ENCODE measurements around the gene PPIL4. TPM values are rescaled to one million over a fixed set of nuclear protein-coding genes. Genes with fewer than 3 reads are reported as not detected.
A peak's percentile ranks its signal among the peaks of the same experiment; 100 is the strongest.

PPIL4 gene
- total and polyA plus RNA-seq, 10 of the 15 experiments (the other 5 are each of a cell fraction or from before 2014, with no cell fraction given), result 8.0 to 28.4 (median 24.3) TPM

DNA sequence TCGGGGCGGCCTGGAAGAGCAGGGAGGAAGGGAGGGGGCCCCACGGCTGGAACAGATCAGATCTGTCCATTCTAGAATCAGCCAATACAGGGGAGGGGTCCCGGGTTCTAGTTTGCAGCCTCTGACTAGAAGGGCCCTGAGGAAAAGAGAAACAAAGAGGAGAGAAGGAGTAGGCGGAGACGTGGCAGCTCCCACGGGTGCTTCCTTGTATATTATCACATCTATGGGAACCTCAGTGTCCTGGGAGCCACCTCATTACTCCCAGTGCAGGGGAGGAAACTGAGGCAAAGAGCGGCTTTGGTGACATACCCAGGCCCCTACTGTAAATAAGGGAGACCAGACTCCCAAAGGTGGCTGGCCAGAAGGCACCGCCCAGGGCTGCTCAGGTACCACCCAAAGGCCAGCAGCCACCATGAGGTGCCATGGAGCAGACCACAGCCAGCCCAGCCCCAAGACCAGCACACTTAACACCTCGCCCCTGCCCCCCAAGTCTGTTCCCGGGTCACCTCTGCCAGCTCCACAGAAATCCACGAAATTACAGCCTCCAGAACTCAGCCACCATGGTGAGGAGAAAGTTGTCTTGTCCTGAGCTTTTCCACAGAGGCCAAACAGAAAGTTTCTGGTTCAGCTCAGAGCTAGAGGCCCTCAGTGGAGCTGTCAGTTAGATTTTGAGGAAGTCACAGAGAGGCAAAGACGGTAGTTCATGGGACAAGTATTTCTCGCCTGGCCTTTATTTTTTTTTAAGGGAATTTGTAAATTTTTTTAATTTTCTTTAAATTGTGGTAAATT is 63.1 kb downstream of the PPIL4 start (continued):
- TF ChIP-seq, protein P1, sequence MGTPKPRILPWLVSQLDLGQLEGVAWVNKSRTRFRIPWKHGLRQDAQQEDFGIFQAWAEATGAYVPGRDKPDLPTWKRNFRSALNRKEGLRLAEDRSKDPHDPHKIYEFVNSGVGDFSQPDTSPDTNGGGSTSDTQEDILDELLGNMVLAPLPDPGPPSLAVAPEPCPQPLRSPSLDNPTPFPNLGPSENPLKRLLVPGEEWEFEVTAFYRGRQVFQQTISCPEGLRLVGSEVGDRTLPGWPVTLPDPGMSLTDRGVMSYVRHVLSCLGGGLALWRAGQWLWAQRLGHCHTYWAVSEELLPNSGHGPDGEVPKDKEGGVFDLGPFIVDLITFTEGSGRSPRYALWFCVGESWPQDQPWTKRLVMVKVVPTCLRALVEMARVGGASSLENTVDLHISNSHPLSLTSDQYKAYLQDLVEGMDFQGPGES (IDR thresholded peaks at IDR 0.05), result no peak
- TF ChIP-seq ZZZ3 (IDR thresholded peaks at IDR 0.05; ENCODE audit: control insufficient read depth, insufficient read length, low read depth) (no peak), RAD51 (IDR thresholded peaks at IDR 0.05) (no peak), SUPT20H (IDR thresholded peaks at IDR 0.05; ENCODE audit: borderline replicate concordance, control insufficient read depth, low read depth, low read length) (no peak), ETV6 (conservative IDR thresholded peaks at IDR 0.05 in 1 of 2, IDR thresholded peaks at IDR 0.05 in 1 of 2; ENCODE audit: borderline replicate concordance in 1 of 2, low read depth in 1 of 2) (no peak), POLR2AphosphoS5 (IDR thresholded peaks at IDR 0.05; ENCODE audit: low read length) (peak; percentile 62), NR2C1 (IDR thresholded peaks at IDR 0.05) (no peak), RB1 (IDR thresholded peaks at IDR 0.05; ENCODE audit: borderline replicate concordance) (no peak), NFYB (IDR thresholded peaks at IDR 0.05; ENCODE audit: insufficient read depth, low read depth, low read length) (no peak), SMAD1 (IDR thresholded peaks at IDR 0.05; ENCODE audit: low read depth, partially characterized antibody) (no peak), CHD4 (IDR thresholded peaks at IDR 0.05) (no peak), CHD1 (IDR thresholded peaks at IDR 0.05; ENCODE audit: low read depth, low read length) (no peak), SMARCA5 (IDR thresholded peaks at IDR 0.05) (no peak), YY1 (IDR thresholded peaks at IDR 0.05; ENCODE audit: low read depth, low read length) (no peak), SREBF2 (IDR thresholded peaks at IDR 0.05; ENCODE audit: low read length) (no peak), HDGF (IDR thresholded peaks at IDR 0.05) (0 out of 2 replicates have a peak, but pooled peaks have one; percentile 6), BACH1 (IDR thresholded peaks at IDR 0.05; ENCODE audit: borderline replicate concordance) (peak; percentile 67; the same call in 1 of the 2 replicates), BRCA1 (IDR thresholded peaks at IDR 0.05; ENCODE audit: low read depth, low read length) (no peak), FOXK2 (IDR thresholded peaks at IDR 0.05) (no peak), RUNX3 (IDR thresholded peaks at IDR 0.05; ENCODE audit: low read length) (no peak), CREB1 (IDR thresholded peaks at IDR 0.05; ENCODE audit: low read depth) (no peak), HCFC1 (IDR thresholded peaks at IDR 0.05; ENCODE audit: low read length) (no peak), NR2C2 (IDR thresholded peaks at IDR 0.05; ENCODE audit: borderline replicate concordance, control insufficient read depth, insufficient read length, low read depth) (no peak)
- TF ChIP-seq, protein P2, sequence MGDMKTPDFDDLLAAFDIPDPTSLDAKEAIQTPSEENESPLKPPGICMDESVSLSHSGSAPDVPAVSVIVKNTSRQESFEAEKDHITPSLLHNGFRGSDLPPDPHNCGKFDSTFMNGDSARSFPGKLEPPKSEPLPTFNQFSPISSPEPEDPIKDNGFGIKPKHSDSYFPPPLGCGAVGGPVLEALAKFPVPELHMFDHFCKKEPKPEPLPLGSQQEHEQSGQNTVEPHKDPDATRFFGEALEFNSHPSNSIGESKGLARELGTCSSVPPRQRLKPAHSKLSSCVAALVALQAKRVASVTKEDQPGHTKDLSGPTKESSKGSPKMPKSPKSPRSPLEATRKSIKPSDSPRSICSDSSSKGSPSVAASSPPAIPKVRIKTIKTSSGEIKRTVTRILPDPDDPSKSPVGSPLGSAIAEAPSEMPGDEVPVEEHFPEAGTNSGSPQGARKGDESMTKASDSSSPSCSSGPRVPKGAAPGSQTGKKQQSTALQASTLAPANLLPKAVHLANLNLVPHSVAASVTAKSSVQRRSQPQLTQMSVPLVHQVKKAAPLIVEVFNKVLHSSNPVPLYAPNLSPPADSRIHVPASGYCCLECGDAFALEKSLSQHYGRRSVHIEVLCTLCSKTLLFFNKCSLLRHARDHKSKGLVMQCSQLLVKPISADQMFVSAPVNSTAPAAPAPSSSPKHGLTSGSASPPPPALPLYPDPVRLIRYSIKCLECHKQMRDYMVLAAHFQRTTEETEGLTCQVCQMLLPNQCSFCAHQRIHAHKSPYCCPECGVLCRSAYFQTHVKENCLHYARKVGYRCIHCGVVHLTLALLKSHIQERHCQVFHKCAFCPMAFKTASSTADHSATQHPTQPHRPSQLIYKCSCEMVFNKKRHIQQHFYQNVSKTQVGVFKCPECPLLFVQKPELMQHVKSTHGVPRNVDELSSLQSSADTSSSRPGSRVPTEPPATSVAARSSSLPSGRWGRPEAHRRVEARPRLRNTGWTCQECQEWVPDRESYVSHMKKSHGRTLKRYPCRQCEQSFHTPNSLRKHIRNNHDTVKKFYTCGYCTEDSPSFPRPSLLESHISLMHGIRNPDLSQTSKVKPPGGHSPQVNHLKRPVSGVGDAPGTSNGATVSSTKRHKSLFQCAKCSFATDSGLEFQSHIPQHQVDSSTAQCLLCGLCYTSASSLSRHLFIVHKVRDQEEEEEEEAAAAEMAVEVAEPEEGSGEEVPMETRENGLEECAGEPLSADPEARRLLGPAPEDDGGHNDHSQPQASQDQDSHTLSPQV (IDR thresholded peaks at IDR 0.05), result 0 out of 2 replicates have a peak, but pooled peaks have one; percentile 34
